Erythroblast (primary cell): Measurements from ENCODE around the gene MTM1.

ENCODE experiments used
- GATA1 ChIP-seq: IDR thresholded peaks from 2 replicates; pipeline ENCODE4 v1.6.1; 2011; ENCODE audit warnings: low read depth, mild to moderate bottlenecking, control low read depth, low read length, moderate library complexity
- POLR2A ChIP-seq: IDR thresholded peaks from 2 replicates; pipeline ENCODE4 v1.6.1; 2011; ENCODE audit warnings: mild to moderate bottlenecking, low read length

GRCh38 chrX:150704030-150704613, 135.7 kb downstream of the MTM1 start:
- TF ChIP-seq POLR2A (no peak), GATA1 (no peak)
